Esophagus muscularis mucosa (tissue), 4 donors: Measurements from ENCODE around the gene SBNO2.

Source experiments
- CTCF ChIP-seq, 3 experiments: fragments of 200-600 bp in 2 of 3; fragments of 450-650 bp in 1 of 3; sonication (generic) in 2 of 3; IDR thresholded peaks; one replicate each; pipeline ENCODE4 v1.5.1; 2017 to 2019; ENCODE audit warnings: antibody characterized with exemption in 3 of 3, mild to moderate bottlenecking in 2 of 3, moderate library complexity in 1 of 3
- EP300 ChIP-seq: sonication (generic); formaldehyde crosslinking; IDR thresholded peaks from one replicate; pipeline ENCODE4 v1.6.1; 2017; ENCODE audit warnings: antibody characterized with exemption
- POLR2A ChIP-seq: fragments of 450-650 bp; IDR thresholded peaks from one replicate; pipeline ENCODE4 v1.6.1; 2017; ENCODE audit warnings: antibody characterized with exemption, moderate library complexity, mild to moderate bottlenecking, low read depth
- POLR2AphosphoS5 ChIP-seq, 2 donors: sonication (generic); formaldehyde crosslinking; IDR thresholded peaks; one replicate each; pipeline ENCODE4 v1.6.1; 2017; ENCODE audit warnings: antibody characterized with exemption in 2 of 2

- TF ChIP-seq CTCF (IDR thresholded peaks at IDR 0.05) = peak; percentile 60 to 90 (median 60)
- no peak for TF ChIP-seq EP300
- TF ChIP-seq POLR2AphosphoS5 (IDR thresholded peaks at IDR 0.05) = peak in 1 of 2 donors; percentile 37
- TF ChIP-seq POLR2A = no peak
Observed at GRCh38 chr19:1064661-1065605, 109.1 kb downstream of the SBNO2 start.
